Astrocyte of the spinal cord (primary cell): ENCODE measurements around the gene HECW1.

Experiments
- DNase-seq: peaks from one replicate; pipeline ENCODE4 v3.0.0; 2011; ENCODE audit warnings: low read depth, low spot score
- H3K4me3 ChIP-seq: 2 replicates; pipeline ENCODE4 v1.5.1; 2011; ENCODE audit warnings: low read depth, mild to moderate bottlenecking, low read length, moderate library complexity
- CTCF ChIP-seq: IDR thresholded peaks from 2 replicates; pipeline ENCODE4 v1.5.1; 2012; ENCODE audit warnings: low read depth, mild to moderate bottlenecking, low read length, inconsistent platforms
- in situ Hi-C: cut with HindIII; loops from 2 replicates; pipeline ENCODE4 v1.10.0; 2017; ENCODE audit warnings: low sequenced_read_pairs

The HECW1 gene

DNA sequence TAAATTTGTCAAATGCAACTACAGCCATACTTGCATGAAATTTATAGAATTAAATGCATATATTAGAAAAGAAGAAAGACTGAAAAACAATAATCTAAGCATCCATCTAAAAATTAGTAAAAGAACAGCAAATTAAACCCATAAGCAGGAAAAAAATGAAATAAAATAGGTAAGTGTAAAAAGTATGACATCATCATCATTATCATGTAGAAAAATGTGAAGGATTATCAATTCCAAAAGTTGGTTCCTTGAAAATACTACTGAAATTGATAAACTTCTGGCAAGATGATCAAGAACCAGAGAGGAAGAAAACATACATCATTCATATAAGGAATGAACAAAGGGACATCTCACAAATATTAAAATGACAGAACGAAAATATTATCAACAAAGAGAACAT, 19.6 kb upstream of the HECW1 start:
- no peak overlapping the region for H3K4me3 ChIP-seq
- no peak for TF ChIP-seq CTCF
- DNase-seq: no peak
- in situ Hi-C loops: no loop called here

- no peak for TF ChIP-seq CTCF
- H3K4me3 ChIP-seq: no peak overlapping the region
- in situ Hi-C loops: no loop called here
- DNase-seq: no peak
These were observed 15.6 kb upstream of the HECW1 start for GRCh38 chr7:43096875-43097274.

- DNase-seq: no peak
- in situ Hi-C loops: no loop called here
- TF ChIP-seq CTCF: no peak
- no peak overlapping the region for H3K4me3 ChIP-seq
These were observed 12.7 kb upstream of the HECW1 start for GRCh38 chr7:43099750-43100149.

- in situ Hi-C loops: no loop called here
- DNase-seq: no peak
- no peak overlapping the region for H3K4me3 ChIP-seq
- TF ChIP-seq CTCF: no peak
These were observed 7.5 kb upstream of the HECW1 start for GRCh38 chr7:43104874-43105520.

GRCh38 chr7:43105521-43106120, 6.8 kb upstream of the HECW1 start:
- peak; percentile 41 for DNase-seq
- H3K4me3 ChIP-seq: no peak overlapping the region
- in situ Hi-C loops: no loop called here
- no peak for TF ChIP-seq CTCF

DNA sequence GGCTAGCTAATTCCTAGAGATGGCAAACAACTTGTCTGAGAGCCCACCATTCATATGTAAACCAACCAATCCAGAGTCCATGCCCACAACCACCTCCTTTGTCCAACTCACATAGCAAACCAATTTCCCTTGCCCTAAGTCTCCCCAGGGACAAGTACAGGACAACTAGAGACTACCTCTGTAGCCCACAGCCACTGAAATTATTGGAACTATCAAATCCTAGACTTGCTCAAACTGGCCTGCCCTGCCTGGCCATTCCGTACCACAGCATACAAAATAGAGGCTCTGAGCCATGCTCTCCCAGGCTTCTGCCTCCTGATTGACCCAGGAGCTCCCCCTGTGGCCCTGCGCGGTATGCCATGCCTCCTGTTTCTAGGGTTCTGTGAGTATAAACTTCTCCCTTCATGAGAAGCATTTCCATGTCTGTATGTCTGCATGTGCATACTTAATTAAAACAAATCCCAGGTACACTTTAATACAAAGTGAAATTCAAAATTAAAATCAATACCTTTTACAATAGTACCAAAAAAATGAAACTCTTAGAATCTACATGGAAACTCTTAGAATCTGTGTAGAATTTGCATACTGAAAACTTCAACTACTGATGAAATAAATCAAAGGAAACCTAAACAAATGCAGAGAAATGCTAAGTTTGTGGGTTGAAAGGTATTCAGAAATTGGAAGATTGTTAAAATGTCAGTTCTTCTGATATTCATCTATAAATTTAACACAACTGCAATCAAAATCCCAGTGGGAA, 4.0 kb upstream of the HECW1 start:
- DNase-seq: peak; percentile 69
- no peak overlapping the region for H3K4me3 ChIP-seq
- in situ Hi-C loops: no loop called here
- TF ChIP-seq CTCF: peak; percentile 99
